GM12892 (cell line): ENCODE data around the gene NAXD.

Experiments
- DNase-seq: peaks from one replicate; pipeline ENCODE4 v3.0.0; 2011; ENCODE audit not compliant: insufficient read length
- FAIRE-seq: peaks from 2 replicates; lab custom pipeline; 2011; peaks lifted over from hg19 to GRCh38; lab: Jason Lieb, UNC
- POLR2A ChIP-seq: IDR thresholded peaks from 2 replicates; pipeline ENCODE4 v1.6.1; 2011; ENCODE audit warnings: low read depth, low read length, control low read depth
- POLR2AphosphoS5 ChIP-seq: IDR thresholded peaks from 2 replicates; pipeline ENCODE4 v1.6.1; 2011; ENCODE audit warnings: low read depth, low read length, control low read depth
- TAF1 ChIP-seq: IDR thresholded peaks from 2 replicates; pipeline ENCODE4 v1.6.1; 2011; ENCODE audit warnings: low read depth, mild to moderate bottlenecking, control low read depth, low read length, borderline replicate concordance

The NAXD gene

DNA sequence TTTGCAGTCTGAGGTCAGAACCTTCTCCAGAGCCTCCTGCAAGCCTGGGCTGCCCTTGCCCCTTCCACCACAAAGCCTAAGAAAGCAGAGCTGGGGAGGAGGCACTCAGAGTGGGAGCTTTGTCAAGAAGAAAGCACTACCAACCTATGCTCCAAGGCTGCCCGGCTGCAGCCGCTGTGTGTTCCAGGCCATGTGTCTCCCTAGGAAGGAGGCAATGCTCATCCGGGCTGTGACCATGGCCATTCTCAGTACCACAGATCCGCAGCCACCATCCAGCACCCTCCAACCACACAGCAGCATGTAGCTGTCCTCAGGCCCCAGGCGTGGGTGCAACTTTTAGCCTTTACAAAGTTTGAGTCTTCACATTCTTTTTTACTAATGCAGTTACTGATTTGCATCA is 68.6 kb downstream of the NAXD start:
- no peak for TF ChIP-seq POLR2AphosphoS5
- TF ChIP-seq POLR2A, result no peak
- no peak for TF ChIP-seq TAF1
- no peak for DNase-seq
- FAIRE-seq, result no peak

DNA sequence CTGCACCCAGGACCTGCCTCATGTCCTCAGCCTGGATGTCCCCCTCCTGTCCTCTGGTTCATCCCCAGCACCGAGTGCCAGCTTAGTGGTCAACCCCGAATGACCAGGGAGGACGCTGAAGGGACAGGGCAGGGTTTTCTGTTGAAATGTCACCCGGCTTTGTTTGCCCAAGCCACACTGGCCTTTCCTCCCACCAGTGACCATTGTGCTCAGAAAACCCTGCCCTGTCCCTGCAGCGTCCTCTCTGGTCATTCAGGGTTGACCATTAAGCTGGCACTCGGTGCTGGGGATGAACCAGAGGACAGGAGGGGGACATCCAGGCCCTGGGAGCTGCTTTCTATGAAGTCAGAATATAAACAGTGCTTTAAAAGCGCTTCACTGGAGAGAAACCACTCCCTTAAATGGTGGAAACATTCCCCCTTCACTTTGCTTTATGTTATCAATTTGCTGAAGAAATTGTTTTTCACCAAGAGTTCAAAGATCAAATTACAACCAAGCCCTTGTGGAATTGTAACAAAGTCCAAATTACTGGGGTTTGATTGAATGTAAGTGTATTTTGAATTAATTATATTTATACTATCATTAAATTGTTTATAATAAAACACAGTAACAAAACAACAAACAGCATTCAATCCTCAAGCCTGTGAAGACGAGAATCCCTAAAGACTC is 69.2 kb downstream of the NAXD start:
- FAIRE-seq (no peak), DNase-seq (no peak)
- TF ChIP-seq POLR2A (no peak), TAF1 (no peak), POLR2AphosphoS5 (no peak)

DNA sequence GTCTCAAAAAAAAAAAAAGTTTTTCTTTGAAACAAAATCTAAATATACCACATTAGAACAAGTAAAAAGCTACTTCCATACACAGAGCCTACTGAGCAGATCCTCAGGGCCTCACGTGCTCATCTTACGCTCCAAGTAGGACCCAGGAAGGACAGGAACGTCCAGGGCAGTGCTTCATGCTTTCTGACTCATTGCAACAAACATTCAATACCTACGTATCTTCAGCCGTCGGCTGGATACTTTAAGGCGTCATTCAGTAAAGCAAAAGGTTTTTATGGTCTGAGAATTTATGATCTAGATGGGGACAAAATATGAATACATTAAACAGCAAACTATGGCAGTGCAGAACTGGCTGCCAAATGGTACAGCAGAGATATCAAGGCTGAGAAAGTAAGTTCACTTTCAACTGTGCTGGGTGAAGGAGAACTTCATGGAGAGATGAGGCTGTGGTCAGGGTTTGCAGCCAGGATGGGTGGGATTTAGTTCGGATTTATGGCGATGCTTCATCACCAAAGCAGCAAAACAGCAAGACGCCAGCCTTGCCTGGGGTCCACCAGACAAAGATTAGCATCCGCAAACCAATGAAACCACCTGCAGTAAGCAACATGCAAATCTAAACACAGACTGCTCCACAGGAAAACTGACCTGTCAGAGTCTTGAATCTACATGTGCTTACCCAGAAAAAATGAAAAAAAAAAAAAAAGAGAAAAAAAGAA is 70.1 kb downstream of the NAXD start:
- TF ChIP-seq TAF1 (no peak), POLR2AphosphoS5 (no peak)
- DNase-seq (no peak), FAIRE-seq (no peak)

DNA sequence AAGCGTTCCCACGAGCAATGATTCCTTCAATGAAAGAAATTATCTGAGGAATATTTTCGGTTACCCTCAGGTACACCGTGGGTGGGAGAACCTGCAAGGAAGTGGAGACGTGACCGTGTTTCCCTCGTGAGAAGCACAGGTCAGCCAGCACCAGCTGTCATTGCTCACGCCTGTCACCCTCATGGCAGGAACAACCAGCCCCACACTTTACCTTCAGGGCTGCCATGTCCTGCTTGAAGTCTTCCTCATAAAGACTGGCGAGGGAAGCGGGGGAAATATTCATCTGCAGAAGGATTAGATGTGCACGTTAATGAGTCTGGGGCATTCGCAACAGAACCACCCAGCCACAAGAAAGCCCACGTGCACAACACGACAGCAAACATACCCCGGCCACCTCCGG is 72.4 kb downstream of the NAXD start:
- no peak for DNase-seq
- no peak for FAIRE-seq
- TF ChIP-seq POLR2A, result no peak
- TF ChIP-seq TAF1, result no peak
- no peak for TF ChIP-seq POLR2AphosphoS5

DNA sequence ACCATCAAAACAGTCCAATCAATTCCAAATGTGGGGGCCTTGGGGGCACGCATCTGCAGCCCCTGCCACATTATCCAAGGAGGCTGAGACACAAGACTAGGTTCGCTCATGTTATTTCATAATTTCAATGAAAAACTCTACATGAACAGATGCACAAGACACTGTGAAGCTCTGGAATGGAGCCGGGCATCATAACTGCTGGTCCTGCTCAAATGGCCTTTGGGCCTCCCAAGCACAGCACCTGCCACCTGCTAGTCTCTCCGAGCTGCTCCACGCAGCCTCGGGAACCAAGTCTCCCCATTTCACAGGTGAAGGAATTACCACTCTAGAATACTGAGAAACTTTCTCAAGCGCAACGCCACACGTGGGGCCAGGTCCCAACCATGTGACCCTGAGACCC is 73.7 kb downstream of the NAXD start:
- DNase-seq, result no peak
- FAIRE-seq, result no peak
- TF ChIP-seq TAF1 (no peak), POLR2AphosphoS5 (no peak), POLR2A (no peak)
